HG02588 (cell line): ENCODE data around the gene TLCD3A.
"Not testable (repeated sequence)": the region's sequence is repeated elsewhere in the genome, so short reads cannot be mapped to it uniquely, and the experiment has no call there.

Experiments
- ATAC-seq: cut with Tn5 transposase; IDR thresholded peaks from one replicate; pipeline ENCODE4 v1.9.1; 2021; ENCODE audit warnings: mild to moderate bottlenecking, moderate library complexity; ENCODE audit not compliant: unreplicated experiment

Gene TLCD3A

GRCh38 chr17:784143-784542 is 51.7 kb downstream of the TLCD3A start:
- no peak for ATAC-seq

- not testable (repeated sequence) for ATAC-seq
These were observed 53.5 kb downstream of the TLCD3A start for GRCh38 chr17:785901-786300.

GRCh38 chr17:787641-788221 is 55.3 kb downstream of the TLCD3A start:
- ATAC-seq: no peak

- ATAC-seq: no peak
These were observed 56.2 kb downstream of the TLCD3A start for GRCh38 chr17:788551-788950.

GRCh38 chr17:789160-789840 is 56.9 kb downstream of the TLCD3A start:
- ATAC-seq: no peak

- ATAC-seq: not testable (repeated sequence)
These were observed 57.8 kb downstream of the TLCD3A start for GRCh38 chr17:789931-790873.

GRCh38 chr17:790874-791247 is 58.5 kb downstream of the TLCD3A start:
- not testable (repeated sequence) for ATAC-seq

- no peak for ATAC-seq
These were observed 59.4 kb downstream of the TLCD3A start for GRCh38 chr17:791829-792228.

GRCh38 chr17:792277-792676 is 59.9 kb downstream of the TLCD3A start:
- ATAC-seq: no peak
